Measurements from ENCODE around the gene MRPS15.

The MRPS15 gene

DNA sequence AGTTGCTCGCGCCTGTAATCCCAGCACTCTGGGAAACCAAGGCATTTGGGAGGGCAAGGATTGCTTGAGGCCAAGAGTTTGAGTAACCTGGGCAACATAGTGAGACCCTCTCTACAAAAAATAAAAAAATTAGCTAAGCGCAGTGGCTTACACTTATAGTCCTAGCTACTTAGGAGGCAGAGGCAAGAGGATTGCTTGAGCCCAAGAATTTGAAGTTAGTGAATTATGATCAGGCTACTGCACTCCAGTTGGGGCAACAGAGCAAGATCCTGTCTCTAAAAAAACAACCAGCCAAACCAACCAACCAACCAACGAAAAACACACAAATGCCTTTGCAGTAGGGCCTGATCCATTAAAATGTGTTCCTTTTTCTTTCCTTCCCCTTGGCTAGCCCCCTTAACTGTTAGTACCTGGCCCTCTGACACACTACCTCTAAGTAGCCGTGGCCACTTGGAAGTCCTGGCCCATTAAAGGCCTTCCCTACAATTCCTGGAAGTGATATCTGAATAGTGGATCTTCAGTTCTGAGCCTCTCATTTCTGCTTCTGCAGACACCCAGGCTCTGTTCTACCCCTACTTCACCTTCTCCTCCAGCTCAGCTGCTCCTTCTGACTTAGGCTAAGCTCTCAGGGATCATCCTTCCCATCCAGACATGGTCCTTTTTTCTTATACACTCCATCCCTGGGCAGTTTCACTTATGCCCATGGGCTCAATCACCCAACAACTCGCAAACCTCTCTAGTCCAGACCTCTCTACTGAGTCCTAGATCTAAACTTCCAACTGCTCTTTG is 10.4 kb downstream of the MRPS15 start:
- Histone ChIP-seq H3K9me3 (ENCODE audit: control extremely low read depth in 1 of 5, control insufficient read depth in 4 of 5, insufficient read depth in 2 of 5, low read depth in 1 of 5, low read length in 4 of 5) (no peaks in the 10 kb centered on the region), H3K4me3 (ENCODE audit: control insufficient read depth in 1 of 7, extremely low read depth in 1 of 7, insufficient read depth in 4 of 7, low read depth in 2 of 7, low read length in 6 of 7) (no peak overlapping the region), H3K4me1 (ENCODE audit: control extremely low read depth in 1 of 4, control insufficient read depth in 4 of 4, insufficient read depth in 4 of 4, low read length in 3 of 4) (peaks cover 9 to 39% (median 35%) of the 10 kb centered on the region in 4 experiments), H3K36me3 (ENCODE audit: control insufficient read depth in 4 of 4, insufficient read depth in 4 of 4, low read length in 3 of 4) (peaks cover 2 to 30% (median 19%) of the 10 kb centered on the region in 4 experiments), H3K27ac (ENCODE audit: insufficient read depth in 1 of 2, low read depth in 1 of 2, low read length in 2 of 2, poor library complexity in 1 of 2, severe bottlenecking in 2 of 2) (no peak overlapping the region), H3K27me3 (replicated peaks in 2 of 5; ENCODE audit: control insufficient read depth in 4 of 5, insufficient read depth in 5 of 5, low read length in 4 of 5) (no peaks in the 10 kb centered on the region)
- WGBS (ENCODE audit: insufficient coverage): 97% methylated on average over 6 of the region's 6 CpGs
- ChIA-PET POLR2A (no interaction called here), CTCF (interaction anchor here (1.4 kb wide), 1 partner anchor 23 kb away, joined by 3 read pairs; no protein-coding TSS in a partner anchor)
- DNase-seq: no peak

DNA sequence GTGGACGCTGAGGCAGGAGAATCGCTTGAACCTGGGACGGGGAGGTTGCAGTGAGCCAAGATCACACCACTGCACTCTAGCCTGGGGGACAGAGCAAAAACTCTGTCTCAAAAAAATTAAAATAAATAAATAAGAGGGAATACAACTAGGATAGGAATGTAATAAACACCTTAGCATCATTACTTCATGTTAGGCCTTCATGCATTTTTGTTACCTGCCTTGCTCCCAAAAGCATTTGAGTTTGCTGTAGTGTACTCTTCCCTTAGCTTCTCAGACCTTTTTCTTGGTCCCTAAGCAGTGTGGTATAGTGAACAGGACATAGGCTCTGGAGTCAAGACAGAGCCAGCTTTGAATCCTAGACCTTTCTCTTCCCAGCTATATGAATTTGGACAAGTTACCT is 11.1 kb downstream of the MRPS15 start:
- no peak for DNase-seq
- Histone ChIP-seq H3K9me3 (ENCODE audit: control extremely low read depth in 1 of 5, control insufficient read depth in 4 of 5, insufficient read depth in 2 of 5, low read depth in 1 of 5, low read length in 4 of 5) (no peaks in the 10 kb centered on the region), H3K4me1 (ENCODE audit: control extremely low read depth in 1 of 4, control insufficient read depth in 4 of 4, insufficient read depth in 4 of 4, low read length in 3 of 4) (peaks cover 4 to 38% (median 29%) of the 10 kb centered on the region in 4 experiments), H3K27me3 (replicated peaks in 2 of 5; ENCODE audit: control insufficient read depth in 4 of 5, insufficient read depth in 5 of 5, low read length in 4 of 5) (no peaks in the 10 kb centered on the region), H3K27ac (ENCODE audit: insufficient read depth in 1 of 2, low read depth in 1 of 2, low read length in 2 of 2, poor library complexity in 1 of 2, severe bottlenecking in 2 of 2) (no peak overlapping the region), H3K4me3 (ENCODE audit: control insufficient read depth in 1 of 7, extremely low read depth in 1 of 7, insufficient read depth in 4 of 7, low read depth in 2 of 7, low read length in 6 of 7) (no peak overlapping the region), H3K36me3 (ENCODE audit: control insufficient read depth in 4 of 4, insufficient read depth in 4 of 4, low read length in 3 of 4) (peaks cover 2 to 30% (median 19%) of the 10 kb centered on the region in 4 experiments)
- ChIA-PET POLR2A (no interaction called here), CTCF (interaction anchor here (1.4 kb wide), 1 partner anchor 23 kb away, joined by 3 read pairs; no protein-coding TSS in a partner anchor)
- WGBS (ENCODE audit: insufficient coverage): 90% methylated on average over 2 of the region's 3 CpGs

DNA sequence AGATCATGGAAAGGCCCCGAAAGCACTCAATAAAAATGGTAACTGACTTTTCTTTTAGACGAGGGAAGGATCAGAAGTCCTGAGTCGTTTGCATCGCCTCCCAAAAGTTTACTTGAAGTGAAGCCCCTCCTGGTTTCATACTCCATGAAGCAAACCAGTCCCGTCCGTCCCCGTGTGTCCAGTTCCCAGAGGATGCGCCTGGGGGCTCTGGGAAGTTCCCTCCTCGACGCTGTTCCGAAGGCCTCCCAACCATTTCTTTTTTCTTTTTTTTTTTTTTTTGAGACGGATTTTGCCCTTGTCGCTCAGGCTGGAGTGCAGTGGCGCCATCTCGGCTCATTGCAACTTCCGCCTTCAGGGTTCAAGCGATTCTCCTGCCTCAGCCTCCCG is 13.3 kb downstream of the MRPS15 start:
- POLR2A ChIA-PET: interaction anchor here (1.1 kb wide), 1 partner anchor 8 kb away, joined by 3 read pairs; no protein-coding TSS in a partner anchor
- CTCF ChIA-PET: no interaction called here
- WGBS (ENCODE audit: insufficient coverage): 42% methylated on average over 11 of the region's 18 CpGs
- peak overlapping the region; percentile 49 to 76 (median 70) for H3K4me3 ChIP-seq (ENCODE audit: control insufficient read depth in 1 of 7, extremely low read depth in 1 of 7, insufficient read depth in 4 of 7, low read depth in 2 of 7, low read length in 6 of 7)
- no peaks in the 10 kb centered on the region for H3K27me3 ChIP-seq (replicated peaks in 2 of 5; ENCODE audit: control insufficient read depth in 4 of 5, insufficient read depth in 5 of 5, low read length in 4 of 5)
- peaks cover 2 to 21% (median 16%) of the 10 kb centered on the region in 4 experiments for H3K36me3 ChIP-seq (ENCODE audit: control insufficient read depth in 4 of 4, insufficient read depth in 4 of 4, low read length in 3 of 4)
- no peaks in the 10 kb centered on the region for H3K9me3 ChIP-seq (ENCODE audit: control extremely low read depth in 1 of 5, control insufficient read depth in 4 of 5, insufficient read depth in 2 of 5, low read depth in 1 of 5, low read length in 4 of 5)
- peak overlapping the region; percentile 62 to 82 for H3K27ac ChIP-seq (ENCODE audit: insufficient read depth in 1 of 2, low read depth in 1 of 2, low read length in 2 of 2, poor library complexity in 1 of 2, severe bottlenecking in 2 of 2)
- no peak for DNase-seq
- peaks cover 0 to 38% (median 24%) of the 10 kb centered on the region in 4 experiments for H3K4me1 ChIP-seq (ENCODE audit: control extremely low read depth in 1 of 4, control insufficient read depth in 4 of 4, insufficient read depth in 4 of 4, low read length in 3 of 4)

DNA sequence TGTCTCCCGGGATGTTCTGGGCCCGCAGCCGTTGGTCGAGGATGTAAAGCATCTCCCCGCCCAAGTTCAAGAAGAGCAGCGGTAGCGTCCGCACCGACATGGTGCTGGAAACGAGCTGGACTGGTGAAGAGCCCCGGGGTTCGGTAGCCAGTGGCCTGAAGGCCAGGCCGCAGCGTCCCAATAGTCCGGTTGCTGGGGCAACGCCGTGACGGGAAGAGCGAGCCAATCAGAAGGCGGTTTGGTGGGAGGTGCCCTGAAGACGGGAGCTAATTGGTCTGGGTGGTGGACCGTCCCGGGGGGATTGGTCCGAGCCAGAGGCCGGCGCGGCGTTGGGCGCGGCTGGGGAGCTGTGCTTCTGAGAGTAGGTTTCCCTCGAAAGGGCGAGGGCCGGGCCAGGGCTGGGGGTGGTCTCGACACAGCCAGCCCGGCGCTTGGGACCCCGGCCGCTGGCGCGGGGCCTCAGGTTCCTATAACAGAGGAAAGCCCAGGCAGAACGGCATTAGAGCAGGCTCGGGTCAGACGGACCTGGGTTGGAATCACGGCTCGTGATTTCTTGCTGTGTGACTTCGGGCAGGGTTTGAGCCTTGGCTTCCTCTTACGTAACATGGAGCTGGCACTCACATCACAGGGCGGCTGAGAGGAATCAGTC is 13.8 kb downstream of the MRPS15 start, which contains the start of gene OSCP1:
OSCP1 (minus strand) TSS at position 182 of the 649 bp plus-strand sequence; CDS start at position 100, 82 bp downstream.
- H3K27ac ChIP-seq (ENCODE audit: insufficient read depth in 1 of 2, low read depth in 1 of 2, low read length in 2 of 2, poor library complexity in 1 of 2, severe bottlenecking in 2 of 2): peak within 1 kb of the TSS; percentile 62 to 82
- peak; percentile 89 to 91 (median 91) for DNase-seq
- ChIA-PET POLR2A (interaction anchor here (1.1 kb wide), 1 partner anchor 9 kb away, joined by 3 read pairs; no protein-coding TSS in a partner anchor), CTCF (interaction anchor here (0.8 to 1.7 kb wide), 3 partner anchors 11 to 66 kb away, joined by 3 to 9 read pairs (median 3); partner anchors contain the start of gene LSM10)
- H3K4me3 ChIP-seq (ENCODE audit: control insufficient read depth in 1 of 7, extremely low read depth in 1 of 7, insufficient read depth in 4 of 7, low read depth in 2 of 7, low read length in 6 of 7): peak within 1 kb of the TSS; percentile 49 to 76 (median 70)
- WGBS (ENCODE audit: insufficient coverage): 1% methylated on average over 47 of the region's 48 CpGs
- H3K4me1 ChIP-seq (ENCODE audit: control extremely low read depth in 1 of 4, control insufficient read depth in 4 of 4, insufficient read depth in 4 of 4, low read length in 3 of 4): peaks cover 0 to 38% (median 24%) of the 10 kb centered on the region in 4 experiments
- H3K27me3 ChIP-seq (replicated peaks in 2 of 5; ENCODE audit: control insufficient read depth in 4 of 5, insufficient read depth in 5 of 5, low read length in 4 of 5): no peaks in the 10 kb centered on the region
- H3K9me3 ChIP-seq (ENCODE audit: control extremely low read depth in 1 of 5, control insufficient read depth in 4 of 5, insufficient read depth in 2 of 5, low read depth in 1 of 5, low read length in 4 of 5): no peaks in the 10 kb centered on the region
- peaks cover 2 to 16% (median 11%) of the 10 kb centered on the region in 4 experiments for H3K36me3 ChIP-seq (ENCODE audit: control insufficient read depth in 4 of 4, insufficient read depth in 4 of 4, low read length in 3 of 4)

DNA sequence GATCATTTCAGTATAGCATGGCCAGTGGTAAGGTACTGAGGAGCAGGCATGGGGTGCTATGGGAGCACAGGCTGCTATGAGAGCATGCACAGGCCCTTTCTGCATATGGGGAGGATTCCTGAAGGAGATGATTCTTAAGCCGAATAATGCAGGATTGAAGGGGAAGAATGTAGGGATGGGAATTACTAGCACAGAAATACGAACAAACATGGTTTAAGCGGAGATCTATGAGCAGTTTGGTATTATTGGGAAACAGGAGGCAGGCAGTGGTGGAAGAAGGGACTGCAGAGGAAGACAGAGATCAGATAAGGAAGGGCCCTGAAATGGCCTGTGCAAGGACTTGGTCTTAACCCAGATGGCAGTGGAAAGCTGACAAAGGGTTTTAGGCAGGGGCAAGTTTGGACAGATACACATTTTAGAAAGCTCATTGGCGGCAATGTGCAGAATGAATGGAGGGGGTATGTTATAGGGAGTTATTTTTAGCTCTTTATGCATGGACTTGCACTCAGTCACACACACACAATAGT is 15.6 kb downstream of the MRPS15 start:
- ChIA-PET POLR2A (no interaction called here), CTCF (interaction anchor here (1.7 kb wide), 1 partner anchor 67 kb away, joined by 9 read pairs; no protein-coding TSS in a partner anchor)

DNA sequence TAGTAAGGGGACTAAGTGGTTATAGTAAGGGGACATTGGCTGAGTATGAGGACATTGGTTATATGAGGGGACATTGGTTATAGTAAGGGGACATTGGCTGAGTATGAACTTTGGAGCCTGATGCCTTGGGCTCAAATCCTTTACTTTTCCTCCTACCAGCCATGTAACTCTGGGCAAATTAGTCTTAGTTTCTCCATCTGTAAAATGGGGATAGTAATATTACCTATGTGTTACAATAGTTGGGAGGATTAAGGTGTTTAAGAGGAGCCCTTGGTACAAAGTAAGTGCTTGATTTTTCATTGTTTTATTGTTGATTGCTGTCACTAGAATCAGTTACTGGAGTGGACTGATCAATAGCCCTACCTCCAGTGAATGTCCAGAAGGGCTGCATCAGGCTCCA is 16.7 kb downstream of the MRPS15 start:
- H3K4me1 ChIP-seq (ENCODE audit: control extremely low read depth in 1 of 4, control insufficient read depth in 4 of 4, insufficient read depth in 4 of 4, low read length in 3 of 4): peaks cover 0 to 38% (median 24%) of the 10 kb centered on the region in 4 experiments
- POLR2A ChIA-PET: no interaction called here
- no peak overlapping the region for H3K27ac ChIP-seq (ENCODE audit: insufficient read depth in 1 of 2, low read depth in 1 of 2, low read length in 2 of 2, poor library complexity in 1 of 2, severe bottlenecking in 2 of 2)
- H3K36me3 ChIP-seq (ENCODE audit: control insufficient read depth in 4 of 4, insufficient read depth in 4 of 4, low read length in 3 of 4): no peaks in the 10 kb centered on the region
- H3K9me3 ChIP-seq (ENCODE audit: control extremely low read depth in 1 of 5, control insufficient read depth in 4 of 5, insufficient read depth in 2 of 5, low read depth in 1 of 5, low read length in 4 of 5): no peaks in the 10 kb centered on the region
- no peaks in the 10 kb centered on the region for H3K27me3 ChIP-seq (replicated peaks in 2 of 5; ENCODE audit: control insufficient read depth in 4 of 5, insufficient read depth in 5 of 5, low read length in 4 of 5)
- H3K4me3 ChIP-seq (ENCODE audit: control insufficient read depth in 1 of 7, extremely low read depth in 1 of 7, insufficient read depth in 4 of 7, low read depth in 2 of 7, low read length in 6 of 7): no peak overlapping the region
- no peak for DNase-seq
- CTCF ChIA-PET: interaction anchor here (0.8 to 1.5 kb wide), 2 partner anchors 20 to 67 kb away, joined by 3 to 6 read pairs; no protein-coding TSS in a partner anchor

More for the DNA sequence above, 15.6 kb downstream of the MRPS15 start:
- WGBS (ENCODE audit: insufficient coverage): 94% methylated on average over 3 of the region's 4 CpGs
- Histone ChIP-seq H3K4me1 (ENCODE audit: control extremely low read depth in 1 of 4, control insufficient read depth in 4 of 4, insufficient read depth in 4 of 4, low read length in 3 of 4) (peaks cover 0 to 38% (median 24%) of the 10 kb centered on the region in 4 experiments), H3K27ac (ENCODE audit: insufficient read depth in 1 of 2, low read depth in 1 of 2, low read length in 2 of 2, poor library complexity in 1 of 2, severe bottlenecking in 2 of 2) (no peak overlapping the region), H3K4me3 (ENCODE audit: control insufficient read depth in 1 of 7, extremely low read depth in 1 of 7, insufficient read depth in 4 of 7, low read depth in 2 of 7, low read length in 6 of 7) (no peak overlapping the region), H3K36me3 (ENCODE audit: control insufficient read depth in 4 of 4, insufficient read depth in 4 of 4, low read length in 3 of 4) (no peaks in the 10 kb centered on the region), H3K27me3 (replicated peaks in 2 of 5; ENCODE audit: control insufficient read depth in 4 of 5, insufficient read depth in 5 of 5, low read length in 4 of 5) (no peaks in the 10 kb centered on the region), H3K9me3 (ENCODE audit: control extremely low read depth in 1 of 5, control insufficient read depth in 4 of 5, insufficient read depth in 2 of 5, low read depth in 1 of 5, low read length in 4 of 5) (no peaks in the 10 kb centered on the region)
- peak in 2 of 3 donors; percentile 32 to 45 for DNase-seq
